Activated naive CD4-positive, alpha-beta T cell treated with anti-CD3 and anti-CD28 coated beads for 36 hours (primary cell): ENCODE measurements around the gene SRC. TPM values are rescaled to one million over a fixed set of nuclear protein-coding genes. Genes with fewer than 3 reads are reported as not detected.

ENCODE experiments used
- CTCF ChIA-PET: fragments of 350-600 bp; sonication (Branson Sonifier 250); formaldehyde crosslinking; loops from one replicate; lab custom pipeline; 2021; ENCODE audit warnings: antibody characterized with exemption; lab: Charles Lee
- DNase-seq: peaks from one replicate; pipeline ENCODE4 v3.0.0-alpha.2; 2020
- H3K27ac Mint-ChIP-seq: one replicate; pipeline ENCODE4 v1.8.0; 2021; ENCODE audit warnings: mild to moderate bottlenecking, mixed read lengths
- H3K27me3 Mint-ChIP-seq: one replicate; pipeline ENCODE4 v1.8.0; 2021; ENCODE audit warnings: low read depth, mixed read lengths
- H3K36me3 Mint-ChIP-seq: one replicate; pipeline ENCODE4 v1.8.0; 2021; ENCODE audit warnings: low read depth, mixed read lengths
- H3K4me1 Mint-ChIP-seq: one replicate; pipeline ENCODE4 v1.8.0; 2021; ENCODE audit warnings: low read depth, mixed read lengths
- H3K4me3 Mint-ChIP-seq: one replicate; pipeline ENCODE4 v1.8.0; 2021; ENCODE audit warnings: mild to moderate bottlenecking, moderate library complexity, mixed read lengths
- H3K9me3 Mint-ChIP-seq: one replicate; pipeline ENCODE4 v1.8.0; 2021; ENCODE audit warnings: mixed read lengths
- intact Hi-C: fragments of 100-400 bp; cut with micrococcal nuclease; formaldehyde crosslinking; loops from one replicate; pipeline ENCODE4 v1.15.1; 2023
- total RNA-seq, 2 experiments: library from RNA; stranded (reverse); gene quantifications; one replicate each; pipeline ENCODE4 v1.2.3, GENCODE V29; 2021

SRC gene
- total RNA-seq, 2 experiments from 2014 or later = 2.0 to 2.8 TPM

DNA sequence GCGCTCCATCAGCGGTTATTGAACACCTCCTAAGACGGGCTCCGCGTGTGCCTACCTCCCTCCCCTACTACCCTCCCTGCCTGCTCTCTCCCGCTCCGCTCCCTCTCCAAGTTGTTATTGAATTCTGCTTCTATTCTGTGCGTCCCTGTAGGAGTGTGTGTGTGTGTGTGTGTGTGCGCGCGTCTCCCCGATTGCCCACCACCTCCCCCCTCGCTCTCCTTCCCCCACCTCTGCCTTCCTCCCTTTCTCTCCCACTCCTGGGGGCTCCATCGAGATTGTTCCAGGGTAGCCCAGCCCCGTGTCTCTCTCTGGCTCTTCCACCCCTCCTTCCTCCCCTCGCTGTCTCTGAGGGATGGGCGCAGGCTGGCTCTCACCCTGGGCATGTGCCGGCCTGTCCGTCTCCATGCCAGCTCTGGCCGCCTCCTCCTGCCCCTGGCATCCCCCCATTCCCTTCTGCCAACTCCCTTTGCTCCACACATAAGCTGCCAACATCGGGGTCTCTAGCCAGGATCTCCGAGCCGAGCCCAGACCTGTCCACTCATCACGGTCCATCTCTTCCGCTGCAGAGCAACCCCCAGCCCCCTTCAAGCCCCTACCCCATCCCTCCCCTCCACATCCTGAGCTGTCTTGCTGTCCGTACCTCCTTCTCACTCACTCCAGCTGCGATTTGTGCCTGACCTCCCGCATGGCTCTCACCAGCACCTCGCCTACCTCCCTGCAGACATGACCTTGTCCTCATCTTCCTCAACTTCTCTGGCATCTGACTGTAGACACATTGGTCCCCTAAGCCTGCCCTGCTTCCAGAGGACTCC lies 68.5 kb downstream of the SRC start:
- no peak overlapping the region for H3K27ac Mint-ChIP-seq
- peaks cover 2% of the 10 kb centered on the region for H3K4me1 Mint-ChIP-seq
- H3K27me3 Mint-ChIP-seq = no peaks in the 10 kb centered on the region
- H3K36me3 Mint-ChIP-seq = no peaks in the 10 kb centered on the region
- intact Hi-C loops = no loop called here
- CTCF ChIA-PET = no interaction called here
- no peak for DNase-seq
- H3K9me3 Mint-ChIP-seq = no peaks in the 10 kb centered on the region
- no peak overlapping the region for H3K4me3 Mint-ChIP-seq

GRCh38 chr20:37415118-37416085 lies 69.5 kb downstream of the SRC start:
- Mint-ChIP-seq H3K4me1 (peaks cover 2% of the 10 kb centered on the region), H3K27me3 (no peaks in the 10 kb centered on the region), H3K36me3 (no peaks in the 10 kb centered on the region), H3K4me3 (no peak overlapping the region), H3K9me3 (no peaks in the 10 kb centered on the region), H3K27ac (no peak overlapping the region)
- DNase-seq = no peak
- CTCF ChIA-PET = no interaction called here
- intact Hi-C loops = no loop called here

DNA sequence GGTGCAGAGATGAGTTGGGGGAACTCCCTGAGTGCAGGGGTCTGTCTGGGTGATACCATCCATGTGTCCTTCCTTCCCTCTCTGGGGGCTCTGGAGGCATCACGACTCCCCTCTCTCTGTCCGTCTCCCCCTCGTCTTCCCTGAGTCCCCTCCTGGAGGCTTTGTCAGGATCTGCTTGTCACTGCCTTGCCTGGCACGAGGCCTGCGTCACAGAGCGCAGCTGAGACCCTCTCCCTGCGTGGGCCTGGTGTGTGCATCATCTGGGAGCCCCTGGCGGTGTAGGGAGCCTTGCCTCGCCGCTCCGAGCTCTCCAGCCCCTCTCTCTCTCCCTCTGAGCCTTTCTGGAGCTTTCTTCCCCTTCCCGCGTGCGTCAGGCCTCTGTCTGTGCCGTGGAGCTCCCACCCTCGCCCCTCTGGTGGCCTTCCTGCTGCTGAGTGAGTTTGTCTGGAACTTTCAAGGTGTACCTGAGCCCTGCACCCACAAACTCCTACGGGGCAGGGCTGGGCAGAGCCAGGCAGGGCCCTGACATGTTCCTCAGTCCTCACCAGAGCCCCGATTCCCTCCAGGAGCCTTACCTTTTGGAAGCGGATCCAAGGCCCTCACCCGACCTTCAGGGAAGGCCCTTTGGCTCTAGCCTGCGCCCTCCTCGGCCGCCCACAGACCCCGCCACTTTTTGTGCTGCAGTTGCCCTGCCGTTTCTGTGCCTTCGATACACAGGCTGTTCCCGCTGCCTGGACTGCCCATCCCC lies 70.3 kb downstream of the SRC start:
- no peak for DNase-seq
- no peak overlapping the region for H3K4me3 Mint-ChIP-seq
- intact Hi-C loops = no loop called here
- H3K9me3 Mint-ChIP-seq = no peaks in the 10 kb centered on the region
- CTCF ChIA-PET = no interaction called here
- no peak overlapping the region for H3K27ac Mint-ChIP-seq
- peaks cover 3% of the 10 kb centered on the region for H3K27me3 Mint-ChIP-seq
- H3K4me1 Mint-ChIP-seq = peaks cover 2% of the 10 kb centered on the region
- H3K36me3 Mint-ChIP-seq = no peaks in the 10 kb centered on the region

- Mint-ChIP-seq H3K4me3 (no peak overlapping the region), H3K4me1 (peaks cover 4% of the 10 kb centered on the region), H3K9me3 (no peaks in the 10 kb centered on the region), H3K27me3 (peaks cover 6% of the 10 kb centered on the region), H3K27ac (no peak overlapping the region), H3K36me3 (no peaks in the 10 kb centered on the region)
- intact Hi-C loops = no loop called here
- DNase-seq = no peak
- CTCF ChIA-PET = no interaction called here
These were observed 71.1 kb downstream of the SRC start for GRCh38 chr20:37416848-37417616.

- CTCF ChIA-PET = no interaction called here
- peaks cover 6% of the 10 kb centered on the region for H3K27me3 Mint-ChIP-seq
- H3K36me3 Mint-ChIP-seq = no peaks in the 10 kb centered on the region
These were observed 71.9 kb downstream of the SRC start for GRCh38 chr20:37417617-37418467.

GRCh38 chr20:37418591-37419109 lies 72.7 kb downstream of the SRC start:
- Mint-ChIP-seq H3K27ac (no peak overlapping the region), H3K4me3 (no peak overlapping the region), H3K36me3 (no peaks in the 10 kb centered on the region), H3K27me3 (peaks cover 6% of the 10 kb centered on the region), H3K4me1 (peaks cover 2% of the 10 kb centered on the region), H3K9me3 (no peaks in the 10 kb centered on the region)
- no peak for DNase-seq
- CTCF ChIA-PET = no interaction called here
- intact Hi-C loops = no loop called here

More at GRCh38 chr20:37417617-37418467, 71.9 kb downstream of the SRC start:
- H3K27ac Mint-ChIP-seq = no peak overlapping the region
- H3K4me3 Mint-ChIP-seq = no peak overlapping the region
- peaks cover 4% of the 10 kb centered on the region for H3K4me1 Mint-ChIP-seq
- DNase-seq = no peak
- no peaks in the 10 kb centered on the region for H3K9me3 Mint-ChIP-seq
- intact Hi-C loops = no loop called here

DNA sequence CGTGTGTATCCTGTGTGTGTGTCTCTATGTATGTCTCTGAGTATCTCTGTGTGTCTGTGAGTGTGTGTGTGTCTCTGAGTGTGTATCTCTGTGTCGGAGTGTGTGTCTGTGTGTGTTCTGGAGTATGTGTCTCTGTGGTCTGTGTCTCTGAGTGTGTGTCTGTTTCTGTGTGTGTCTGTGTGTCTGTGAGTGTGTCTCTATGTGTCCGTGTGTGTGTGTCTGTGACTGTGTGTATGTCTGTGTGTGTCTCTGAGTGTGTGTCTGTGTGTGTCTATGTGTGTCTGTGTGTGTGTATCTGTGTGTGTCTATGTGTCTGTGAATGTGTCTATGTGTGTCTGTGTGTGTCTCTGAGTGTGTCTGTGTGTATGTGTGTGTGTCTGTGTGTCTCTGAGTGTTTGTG lies 73.4 kb downstream of the SRC start:
- no peaks in the 10 kb centered on the region for H3K9me3 Mint-ChIP-seq
- no peak overlapping the region for H3K27ac Mint-ChIP-seq
- no peaks in the 10 kb centered on the region for H3K36me3 Mint-ChIP-seq
- H3K27me3 Mint-ChIP-seq = peaks cover 11% of the 10 kb centered on the region
- H3K4me1 Mint-ChIP-seq = peaks cover 2% of the 10 kb centered on the region
- CTCF ChIA-PET = no interaction called here
- intact Hi-C loops = no loop called here
- DNase-seq = no peak
- no peak overlapping the region for H3K4me3 Mint-ChIP-seq

DNA sequence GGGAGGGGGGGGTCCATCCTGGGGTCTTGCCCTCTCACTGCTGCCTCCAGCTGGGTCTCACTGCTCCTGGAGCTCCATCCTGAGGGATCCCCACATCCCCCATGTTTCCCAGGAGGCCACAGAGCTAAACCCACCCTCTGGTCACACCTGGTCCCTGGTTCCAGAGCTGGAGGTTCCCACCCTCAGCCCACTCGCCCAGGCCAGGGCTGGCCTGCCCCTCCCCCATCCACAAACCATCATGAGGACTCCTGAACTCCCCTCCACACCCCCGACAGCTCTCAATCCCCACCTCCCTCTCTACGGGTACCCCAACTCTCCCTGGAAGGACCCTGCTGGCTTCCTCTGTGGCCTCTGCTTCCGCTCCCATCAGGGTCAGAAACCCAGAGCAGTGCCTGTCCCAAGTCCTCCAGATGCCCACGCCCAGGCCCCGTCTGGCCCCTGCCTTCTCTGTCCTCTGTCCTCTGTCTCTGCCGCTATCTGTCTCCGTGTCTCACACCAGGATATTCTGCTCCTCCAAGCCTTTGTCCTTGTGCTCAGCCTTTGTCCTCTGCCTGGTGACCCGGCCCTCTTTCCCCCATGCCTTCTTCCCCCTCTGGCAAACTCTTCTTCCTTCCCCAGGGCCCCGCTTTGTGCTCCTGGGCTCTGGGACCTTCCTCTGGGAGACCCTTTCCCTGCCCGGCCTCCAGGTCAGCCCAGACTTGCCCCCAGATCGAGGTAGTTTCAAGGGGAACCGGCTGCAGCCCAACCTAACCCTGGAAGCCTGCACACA lies 74.0 kb downstream of the SRC start:
- Mint-ChIP-seq H3K27me3 (peaks cover 14% of the 10 kb centered on the region), H3K27ac (no peak overlapping the region), H3K36me3 (no peaks in the 10 kb centered on the region), H3K4me1 (peaks cover 2% of the 10 kb centered on the region), H3K4me3 (no peak overlapping the region), H3K9me3 (no peaks in the 10 kb centered on the region)
- intact Hi-C loops = no loop called here
- CTCF ChIA-PET = no interaction called here
- DNase-seq = no peak

DNA sequence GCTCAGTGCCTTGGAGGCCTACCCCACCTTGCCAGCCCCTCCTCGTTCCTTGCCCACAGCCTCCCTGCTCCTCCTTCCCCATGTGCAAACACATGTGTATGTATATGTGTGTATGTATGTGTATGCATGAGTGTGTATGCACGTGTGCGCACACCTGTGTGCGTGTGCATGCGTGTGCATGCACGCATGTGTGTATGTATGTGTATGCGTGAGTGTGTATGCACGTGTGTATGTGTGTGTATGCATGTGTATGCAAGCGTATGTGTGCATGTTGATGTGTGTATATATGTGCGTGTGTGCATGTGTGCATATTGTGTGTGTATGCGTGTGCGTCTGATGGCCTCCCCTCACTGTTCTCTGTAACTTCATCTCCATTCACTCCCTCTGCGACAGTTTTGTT lies 74.7 kb downstream of the SRC start:
- H3K4me1 Mint-ChIP-seq = peaks cover 2% of the 10 kb centered on the region
- intact Hi-C loops = no loop called here
- no peak for DNase-seq
- no peaks in the 10 kb centered on the region for H3K36me3 Mint-ChIP-seq
- peaks cover 19% of the 10 kb centered on the region for H3K27me3 Mint-ChIP-seq
- CTCF ChIA-PET = no interaction called here
- no peaks in the 10 kb centered on the region for H3K9me3 Mint-ChIP-seq
- H3K4me3 Mint-ChIP-seq = no peak overlapping the region
- H3K27ac Mint-ChIP-seq = no peak overlapping the region

GRCh38 chr20:37421060-37421905 lies 75.3 kb downstream of the SRC start:
- CTCF ChIA-PET = no interaction called here
- intact Hi-C loops = no loop called here
- no peak for DNase-seq
- H3K4me1 Mint-ChIP-seq = peaks cover 2% of the 10 kb centered on the region
- no peak overlapping the region for H3K27ac Mint-ChIP-seq
- no peak overlapping the region for H3K4me3 Mint-ChIP-seq
- H3K36me3 Mint-ChIP-seq = no peaks in the 10 kb centered on the region
- H3K9me3 Mint-ChIP-seq = no peaks in the 10 kb centered on the region
- H3K27me3 Mint-ChIP-seq = peaks cover 19% of the 10 kb centered on the region
